ENCODE measurements around the gene KAT7. TPM values are rescaled to one million over a fixed set of nuclear protein-coding genes. Genes with fewer than 3 reads are reported as not detected.

Gene KAT7
- total RNA-seq, 1 experiment from 2014 or later = 79.5 TPM

GRCh38 chr17:49777563-49777962 lies 10.9 kb upstream of the KAT7 start:
- ChIA-PET RAD21 (ENCODE audit: low non-redundant PET in 1 of 2, low total read pairs in 2 of 2, uncharacterized antibody in 2 of 2, unreplicated experiment in 2 of 2) (no interaction called here), CTCF (interaction anchor here (0.9 to 1.3 kb wide), 2 partner anchors 26 to 69 kb away, joined by 3 read pairs; no protein-coding TSS in a partner anchor), POLR2A (interaction anchor here (1.0 kb wide), 1 partner anchor 13 kb away, joined by 7 read pairs; the partner anchor contains the start of gene FAM117A)
- H3K9me3 ChIP-seq (ENCODE audit: control insufficient read depth in 1 of 2, insufficient read depth in 1 of 2, low read depth in 1 of 2, low read length in 2 of 2) = no peaks in the 10 kb centered on the region
- H3K79me2 ChIP-seq (ENCODE audit: insufficient read depth, low read length) = no peaks in the 10 kb centered on the region
- no peak overlapping the region for H3K4me2 ChIP-seq (ENCODE audit: low read length)
- no peak overlapping the region for H3K4me3 ChIP-seq (replicated peaks in 1 of 2; ENCODE audit: low read depth in 1 of 2, low read length in 2 of 2)
- no peaks in the 10 kb centered on the region for H3K36me3 ChIP-seq (ENCODE audit: control insufficient read depth in 1 of 2, insufficient read depth in 2 of 2, low read length in 2 of 2)
- no peak for DNase-seq (ENCODE audit: low read depth, low spot score)
- ATAC-seq = no peak
- no peak overlapping the region for H3K9ac ChIP-seq (ENCODE audit: low read length)
- H2AFZ ChIP-seq (ENCODE audit: low read depth, low read length, poor library complexity, severe bottlenecking) = no peak overlapping the region
- no peaks in the 10 kb centered on the region for H3K27me3 ChIP-seq (ENCODE audit: insufficient read depth, low read length)
- intact Hi-C loops (cut with micrococcal nuclease) = no loop called here
- no TSS peak for BruUV-seq (replicated peaks)
- no peak for TF ChIP-seq FOSL1 (IDR thresholded peaks at IDR 0.05; ENCODE audit: low read depth)
- TF ChIP-seq EGR1 (IDR thresholded peaks at IDR 0.05; ENCODE audit: low read depth) = no peak
- TF ChIP-seq REST (IDR thresholded peaks at IDR 0.05; ENCODE audit: low read depth) = no peak
- no peak for TF ChIP-seq MAX (IDR thresholded peaks at IDR 0.05)
- no peak for TF ChIP-seq YY1 (IDR thresholded peaks at IDR 0.05; ENCODE audit: extremely low read depth, insufficient replicate concordance, low read depth, low read length)
- no peak for TF ChIP-seq SRF (IDR thresholded peaks at IDR 0.05; ENCODE audit: low read depth)
- TF ChIP-seq TCF7L2 (IDR thresholded peaks at IDR 0.05; ENCODE audit: borderline replicate concordance, extremely low read depth, insufficient read depth, insufficient read length) = no peak
- no peak for TF ChIP-seq CTCF (IDR thresholded peaks at IDR 0.05 in 2 of 3, conservative IDR thresholded peaks at IDR 0.05 in 1 of 3; ENCODE audit: borderline replicate concordance in 1 of 3, insufficient read depth in 1 of 3, low read depth in 2 of 3, low read length in 2 of 3)
- TF ChIP-seq ZNF274 (IDR thresholded peaks at IDR 0.05; ENCODE audit: low read depth, low read length) = no peak
- no peak for TF ChIP-seq JUND (IDR thresholded peaks at IDR 0.05)
- no peak for TF ChIP-seq POLR2AphosphoS5 (IDR thresholded peaks at IDR 0.05; ENCODE audit: low read depth, low read length)
- TF ChIP-seq CBX3 (IDR thresholded peaks at IDR 0.05; ENCODE audit: low read depth) = no peak
- no peak for TF ChIP-seq ATF3 (IDR thresholded peaks at IDR 0.05)
- no peak for TF ChIP-seq EZH2 (IDR thresholded peaks at IDR 0.05)
- no peak for TF ChIP-seq ZBTB33 (IDR thresholded peaks at IDR 0.05; ENCODE audit: extremely low read depth, insufficient replicate concordance, low read length)
- no peak for TF ChIP-seq EZH2phosphoT487 (IDR thresholded peaks at IDR 0.05; ENCODE audit: borderline replicate concordance)
- no peak for TF ChIP-seq SIN3A (IDR thresholded peaks at IDR 0.05; ENCODE audit: low read depth)
- no peak for TF ChIP-seq ZFX (IDR thresholded peaks at IDR 0.05)
- H4K20me1 ChIP-seq (ENCODE audit: insufficient read depth) = no peaks in the 10 kb centered on the region
- H3K27ac ChIP-seq (ENCODE audit: low read depth, low read length) = no peak overlapping the region
- no peaks in the 10 kb centered on the region for H3K9me2 ChIP-seq (ENCODE audit: insufficient read depth)
- H3K4me1 ChIP-seq (ENCODE audit: control insufficient read depth in 1 of 2, insufficient read depth in 2 of 2, low read length in 2 of 2) = no peaks in the 10 kb centered on the region

All from HCT116 (cell line).